AG10803 (cell line): ENCODE data around the gene MGST3.

Experiments used
- DNase-seq: peaks from one replicate; pipeline ENCODE4 v3.0.0; 2010; ENCODE audit warnings: low read depth
- H3K4me3 ChIP-seq: 2 replicates; pipeline ENCODE4 v1.5.1; 2011; ENCODE audit warnings: mild to moderate bottlenecking, low read length, control low read depth
- TF ChIP-seq, protein P1 (sequence below): conservative IDR thresholded peaks from 2 replicates; pipeline ENCODE4 v1.5.1; 2011; ENCODE audit warnings: mild to moderate bottlenecking, low read length, control low read depth, inconsistent platforms

MGST3 gene

DNA sequence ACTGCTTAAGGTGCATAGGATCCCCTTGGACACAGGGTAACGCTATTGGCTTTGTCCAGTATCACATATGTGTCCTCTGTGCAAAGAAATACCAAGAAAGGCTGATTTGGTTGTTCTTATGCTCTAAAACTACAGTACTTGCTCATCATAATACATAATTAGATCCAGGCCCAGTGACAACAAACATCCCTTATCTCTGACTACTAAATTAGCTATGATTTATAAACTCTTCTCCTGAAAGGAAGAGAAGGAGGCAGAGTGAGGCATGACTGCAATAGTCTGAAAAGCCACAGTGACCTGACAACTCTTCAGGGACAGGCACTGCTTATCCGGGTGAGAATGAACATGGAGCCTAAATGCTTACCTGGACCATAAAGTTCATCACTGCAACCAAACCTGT lies 30.7 kb downstream of the MGST3 start:
- TF ChIP-seq, protein P1, sequence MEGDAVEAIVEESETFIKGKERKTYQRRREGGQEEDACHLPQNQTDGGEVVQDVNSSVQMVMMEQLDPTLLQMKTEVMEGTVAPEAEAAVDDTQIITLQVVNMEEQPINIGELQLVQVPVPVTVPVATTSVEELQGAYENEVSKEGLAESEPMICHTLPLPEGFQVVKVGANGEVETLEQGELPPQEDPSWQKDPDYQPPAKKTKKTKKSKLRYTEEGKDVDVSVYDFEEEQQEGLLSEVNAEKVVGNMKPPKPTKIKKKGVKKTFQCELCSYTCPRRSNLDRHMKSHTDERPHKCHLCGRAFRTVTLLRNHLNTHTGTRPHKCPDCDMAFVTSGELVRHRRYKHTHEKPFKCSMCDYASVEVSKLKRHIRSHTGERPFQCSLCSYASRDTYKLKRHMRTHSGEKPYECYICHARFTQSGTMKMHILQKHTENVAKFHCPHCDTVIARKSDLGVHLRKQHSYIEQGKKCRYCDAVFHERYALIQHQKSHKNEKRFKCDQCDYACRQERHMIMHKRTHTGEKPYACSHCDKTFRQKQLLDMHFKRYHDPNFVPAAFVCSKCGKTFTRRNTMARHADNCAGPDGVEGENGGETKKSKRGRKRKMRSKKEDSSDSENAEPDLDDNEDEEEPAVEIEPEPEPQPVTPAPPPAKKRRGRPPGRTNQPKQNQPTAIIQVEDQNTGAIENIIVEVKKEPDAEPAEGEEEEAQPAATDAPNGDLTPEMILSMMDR, result no peak
- peak; percentile 27 for DNase-seq
- H3K4me3 ChIP-seq, result no peak overlapping the region

DNA sequence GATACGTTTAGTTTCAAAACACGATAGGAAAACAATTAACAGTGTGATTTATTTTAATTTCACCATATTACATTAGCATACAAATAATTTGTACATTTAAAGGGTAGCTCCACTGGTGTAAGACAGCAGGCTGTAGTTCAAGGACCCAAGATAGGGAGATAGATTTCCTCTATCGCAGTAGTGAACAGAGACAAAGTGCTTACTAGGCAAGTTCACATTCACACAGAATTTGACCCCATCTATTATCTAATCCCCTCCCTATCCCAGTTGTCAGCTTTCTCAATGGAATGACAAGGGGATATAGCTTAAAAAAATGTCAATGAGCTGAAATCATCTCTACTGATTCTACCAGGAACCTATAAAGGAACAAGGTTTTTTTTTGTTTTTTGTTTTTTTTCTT lies 31.2 kb downstream of the MGST3 start:
- TF ChIP-seq, protein P1, result no peak
- H3K4me3 ChIP-seq, result no peak overlapping the region
- DNase-seq, result no peak

DNA sequence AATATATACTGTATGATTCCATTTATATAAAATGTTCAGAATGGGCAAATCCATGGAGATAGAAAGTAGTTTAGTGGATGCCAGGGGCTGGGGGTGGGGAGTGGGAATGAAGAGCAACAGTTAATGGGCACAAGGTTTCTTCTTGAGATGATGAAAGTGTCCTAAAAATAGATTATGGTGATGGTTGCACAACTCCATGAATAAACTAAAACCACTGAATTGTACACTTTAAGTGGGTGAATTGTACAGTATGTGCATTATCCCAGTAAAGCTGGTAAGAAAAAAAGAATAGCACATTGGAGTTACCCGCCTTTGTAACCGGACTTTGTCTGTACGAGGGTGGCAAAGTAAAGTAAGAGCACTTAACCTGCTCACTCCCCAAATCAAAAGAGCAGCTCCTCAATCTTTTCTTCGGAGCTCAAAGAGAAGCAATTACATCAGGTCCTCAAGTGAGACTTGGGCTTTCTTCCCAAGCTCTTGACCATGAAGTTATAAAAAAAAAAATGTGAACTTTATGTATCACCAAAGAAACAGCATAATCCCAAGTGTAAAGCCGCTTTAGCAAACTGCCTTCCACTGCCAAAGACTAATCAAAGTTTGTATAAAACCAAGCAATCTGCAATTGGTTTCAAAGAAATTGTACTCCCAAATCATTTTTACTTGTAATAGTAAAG lies 35.3 kb downstream of the MGST3 start:
- DNase-seq, result peak; percentile 66
- no peak overlapping the region for H3K4me3 ChIP-seq
- TF ChIP-seq, protein P1, result no peak

DNA sequence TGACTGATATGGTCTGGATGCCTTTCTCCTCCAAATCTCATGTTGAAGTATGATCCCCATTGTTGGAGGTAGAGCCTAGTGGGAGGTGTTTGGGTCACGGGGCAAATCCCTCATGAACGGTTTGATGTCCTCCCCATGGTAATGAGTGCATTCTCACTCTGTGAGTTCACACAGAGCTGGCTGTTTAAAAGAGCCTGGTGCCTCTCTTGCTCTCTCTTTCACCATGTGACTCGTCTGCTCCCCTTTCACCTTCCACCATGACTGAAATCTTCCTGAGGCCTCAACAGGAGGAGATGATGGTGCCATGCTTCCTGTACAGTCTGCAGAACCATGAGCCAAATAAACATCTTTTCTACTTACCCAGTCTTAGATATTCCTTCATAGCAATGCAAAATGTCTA lies 37.1 kb downstream of the MGST3 start:
- TF ChIP-seq, protein P1, result no peak
- DNase-seq, result no peak
- H3K4me3 ChIP-seq, result no peak overlapping the region

DNA sequence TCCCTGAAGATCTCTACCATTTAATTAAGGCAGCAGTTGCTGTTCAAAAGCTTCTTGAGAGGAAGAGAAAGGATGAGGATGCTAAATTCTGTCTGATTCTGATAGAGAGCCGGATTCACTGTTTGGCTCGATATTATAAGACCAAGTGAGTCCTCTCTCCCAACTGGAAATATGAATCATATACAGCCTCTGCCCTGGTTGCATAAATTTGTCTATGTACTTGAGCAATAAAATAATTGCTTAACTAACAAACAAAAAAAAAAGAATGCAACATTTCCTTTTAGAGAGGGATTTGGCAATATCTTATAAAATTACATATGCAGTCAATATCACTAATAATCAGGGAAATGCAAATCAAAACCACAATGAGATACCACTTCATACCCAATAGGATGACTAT lies 40.5 kb downstream of the MGST3 start:
- DNase-seq, result peak; percentile 52
- H3K4me3 ChIP-seq, result no peak overlapping the region
- TF ChIP-seq, protein P1, result no peak

DNA sequence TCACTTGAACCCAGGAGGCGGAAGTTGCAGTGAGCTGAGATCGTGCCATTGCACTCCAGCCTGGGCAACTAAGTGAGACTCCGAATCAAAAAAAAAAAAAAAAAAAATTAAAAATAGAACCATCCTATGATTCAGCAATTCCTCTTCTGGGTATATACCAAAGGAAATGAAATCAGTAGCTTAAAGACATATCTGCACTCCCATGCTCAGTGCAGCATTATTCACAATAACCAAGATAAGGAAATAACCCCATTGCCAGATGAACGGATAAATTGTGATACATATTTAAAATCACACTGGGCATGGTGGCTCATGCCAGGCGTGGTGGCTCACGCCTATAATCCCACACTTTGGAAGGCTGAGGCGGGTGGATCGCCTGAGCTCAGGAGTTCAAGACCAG lies 43.6 kb downstream of the MGST3 start:
- H3K4me3 ChIP-seq, result no peak overlapping the region
- TF ChIP-seq, protein P1, result no peak
- DNase-seq, result no peak

DNA sequence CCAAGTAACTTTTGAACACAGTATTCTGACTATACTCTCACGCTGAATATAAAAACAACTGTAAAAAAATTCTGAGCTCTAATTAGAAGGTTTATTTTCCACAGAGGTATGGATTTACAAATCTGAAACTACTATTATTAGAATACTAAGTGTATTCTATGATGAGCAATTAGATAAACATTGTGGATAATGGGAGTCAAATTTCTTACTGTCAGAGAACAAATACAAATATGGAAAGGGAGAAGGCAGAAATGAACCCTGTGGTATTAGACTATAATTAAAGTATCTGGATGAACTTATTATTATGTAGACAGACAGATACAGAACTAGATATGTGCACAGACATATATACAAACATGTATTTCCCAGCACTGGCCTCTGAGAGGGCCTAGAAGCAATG lies 44.8 kb downstream of the MGST3 start:
- TF ChIP-seq, protein P1, result no peak
- H3K4me3 ChIP-seq, result no peak overlapping the region
- no peak for DNase-seq
